PFSK-1 (cell line): ENCODE measurements around the gene RAE1.

Experiments used
- FOXP2 ChIP-seq: optimal IDR thresholded peaks from 2 replicates; pipeline ENCODE3; 2011; ENCODE audit warnings: borderline replicate concordance, control low read depth, inconsistent platforms; ENCODE audit not compliant: insufficient read depth; ENCODE audit errors: extremely low read length, extremely low read depth
- POLR2AphosphoS5 ChIP-seq: IDR thresholded peaks from 2 replicates; pipeline ENCODE4 v1.6.1; 2012; ENCODE audit warnings: low read depth, mild to moderate bottlenecking, control low read depth, low read length, moderate library complexity
- SIN3A ChIP-seq: IDR thresholded peaks from 2 replicates; pipeline ENCODE4 v1.6.1; 2012; ENCODE audit warnings: mild to moderate bottlenecking, low read length, moderate library complexity, borderline replicate concordance; ENCODE audit not compliant: insufficient read depth
- TAF1 ChIP-seq: IDR thresholded peaks from 2 replicates; pipeline ENCODE4 v1.6.1; 2012; ENCODE audit warnings: low read length, control low read depth, borderline replicate concordance; ENCODE audit not compliant: insufficient read depth
- TF ChIP-seq, protein P1 (sequence below), 2 experiments: IDR thresholded peaks; 2 replicates each; pipeline versions ENCODE4 v1.6.1 to v1.8.0; 2011 to 2012; ENCODE audit warnings: low read depth in 2 of 2, low read length in 2 of 2, control low read depth in 1 of 2, inconsistent platforms in 1 of 2, mild to moderate bottlenecking in 1 of 2, moderate library complexity in 1 of 2; ENCODE audit not compliant: insufficient read depth in 1 of 2

RAE1 gene

DNA sequence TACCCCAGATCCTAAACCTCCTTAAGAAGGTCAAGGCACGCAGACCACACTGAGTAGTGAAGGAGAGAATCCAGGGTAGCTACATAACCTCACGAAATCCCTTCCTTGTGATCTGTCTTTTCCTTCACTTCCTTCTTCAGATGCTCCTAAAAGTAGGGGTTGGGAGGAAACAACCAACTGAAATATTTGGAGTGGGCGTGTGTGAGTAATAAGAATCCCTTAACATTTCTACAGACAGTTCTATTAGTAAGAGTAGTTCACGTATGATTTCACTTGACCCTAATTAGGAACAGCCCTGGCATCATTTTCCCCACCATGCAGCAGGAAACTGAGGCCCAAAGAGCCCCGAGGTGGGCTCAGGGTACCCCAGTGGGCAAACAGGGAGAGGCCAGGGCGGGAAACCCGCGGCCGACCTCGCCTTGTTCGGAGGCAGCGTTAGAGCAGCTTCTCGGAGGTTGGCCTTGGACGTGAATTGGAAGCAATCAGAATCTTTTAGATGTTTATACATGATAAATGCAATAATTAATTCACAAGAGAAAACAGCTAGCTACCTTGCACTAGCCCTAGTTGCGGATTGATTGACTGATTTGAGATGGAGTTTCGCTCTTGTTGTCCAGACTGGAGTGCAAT, 859 bp upstream of the RAE1 start:
- TF ChIP-seq, protein P1, sequence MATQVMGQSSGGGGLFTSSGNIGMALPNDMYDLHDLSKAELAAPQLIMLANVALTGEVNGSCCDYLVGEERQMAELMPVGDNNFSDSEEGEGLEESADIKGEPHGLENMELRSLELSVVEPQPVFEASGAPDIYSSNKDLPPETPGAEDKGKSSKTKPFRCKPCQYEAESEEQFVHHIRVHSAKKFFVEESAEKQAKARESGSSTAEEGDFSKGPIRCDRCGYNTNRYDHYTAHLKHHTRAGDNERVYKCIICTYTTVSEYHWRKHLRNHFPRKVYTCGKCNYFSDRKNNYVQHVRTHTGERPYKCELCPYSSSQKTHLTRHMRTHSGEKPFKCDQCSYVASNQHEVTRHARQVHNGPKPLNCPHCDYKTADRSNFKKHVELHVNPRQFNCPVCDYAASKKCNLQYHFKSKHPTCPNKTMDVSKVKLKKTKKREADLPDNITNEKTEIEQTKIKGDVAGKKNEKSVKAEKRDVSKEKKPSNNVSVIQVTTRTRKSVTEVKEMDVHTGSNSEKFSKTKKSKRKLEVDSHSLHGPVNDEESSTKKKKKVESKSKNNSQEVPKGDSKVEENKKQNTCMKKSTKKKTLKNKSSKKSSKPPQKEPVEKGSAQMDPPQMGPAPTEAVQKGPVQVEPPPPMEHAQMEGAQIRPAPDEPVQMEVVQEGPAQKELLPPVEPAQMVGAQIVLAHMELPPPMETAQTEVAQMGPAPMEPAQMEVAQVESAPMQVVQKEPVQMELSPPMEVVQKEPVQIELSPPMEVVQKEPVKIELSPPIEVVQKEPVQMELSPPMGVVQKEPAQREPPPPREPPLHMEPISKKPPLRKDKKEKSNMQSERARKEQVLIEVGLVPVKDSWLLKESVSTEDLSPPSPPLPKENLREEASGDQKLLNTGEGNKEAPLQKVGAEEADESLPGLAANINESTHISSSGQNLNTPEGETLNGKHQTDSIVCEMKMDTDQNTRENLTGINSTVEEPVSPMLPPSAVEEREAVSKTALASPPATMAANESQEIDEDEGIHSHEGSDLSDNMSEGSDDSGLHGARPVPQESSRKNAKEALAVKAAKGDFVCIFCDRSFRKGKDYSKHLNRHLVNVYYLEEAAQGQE (IDR thresholded peaks at IDR 0.05; ENCODE audit: insufficient read depth in 1 of 2, low read depth in 2 of 2, low read length in 2 of 2), result no peak
- no peak for TF ChIP-seq POLR2AphosphoS5
- TF ChIP-seq SIN3A, result no peak
- no peak for TF ChIP-seq TAF1
- TF ChIP-seq FOXP2, result no peak

GRCh38 chr20:57352305-57352704, 1.2 kb downstream of the RAE1 start:
- TF ChIP-seq SIN3A (no peak), FOXP2 (no peak), POLR2AphosphoS5 (no peak), TAF1 (no peak)
- TF ChIP-seq, protein P1 (IDR thresholded peaks at IDR 0.05; ENCODE audit: insufficient read depth in 1 of 2, low read depth in 2 of 2, low read length in 2 of 2), result no peak

DNA sequence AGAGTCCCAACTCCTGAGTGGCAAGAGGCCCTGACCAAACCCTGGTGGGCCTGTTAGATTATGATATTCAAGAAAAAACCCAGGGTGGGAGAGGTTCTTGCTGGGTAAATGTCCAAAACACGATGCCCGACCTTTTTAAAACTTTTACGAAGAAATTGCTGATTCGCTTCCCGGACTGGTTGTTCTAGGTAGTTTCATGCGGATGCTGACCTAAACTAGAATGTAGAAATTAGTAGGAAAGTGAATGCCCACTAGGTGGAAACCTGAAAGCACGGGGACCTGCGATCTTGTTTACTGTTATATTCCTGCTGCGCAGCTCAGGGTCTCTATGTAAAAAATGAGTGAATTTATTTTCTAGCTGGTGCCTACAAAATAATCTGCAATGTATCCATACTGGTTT, 2.3 kb downstream of the RAE1 start:
- TF ChIP-seq, protein P1 (IDR thresholded peaks at IDR 0.05; ENCODE audit: insufficient read depth in 1 of 2, low read depth in 2 of 2, low read length in 2 of 2), result no peak
- TF ChIP-seq FOXP2 (no peak), POLR2AphosphoS5 (no peak), TAF1 (no peak), SIN3A (no peak)

GRCh38 chr20:57361517-57361916, 10.5 kb downstream of the RAE1 start:
- TF ChIP-seq, protein P1 (IDR thresholded peaks at IDR 0.05; ENCODE audit: insufficient read depth in 1 of 2, low read depth in 2 of 2, low read length in 2 of 2), result no peak
- TF ChIP-seq TAF1 (no peak), POLR2AphosphoS5 (no peak), SIN3A (no peak), FOXP2 (no peak)
